Measurements from ENCODE around the gene MICU1. TPM values are rescaled to one million over a fixed set of nuclear protein-coding genes. Genes with fewer than 3 reads are reported as not detected.

The MICU1 gene
- total RNA-seq, 1 experiment from 2014 or later: 70.5 TPM

DNA sequence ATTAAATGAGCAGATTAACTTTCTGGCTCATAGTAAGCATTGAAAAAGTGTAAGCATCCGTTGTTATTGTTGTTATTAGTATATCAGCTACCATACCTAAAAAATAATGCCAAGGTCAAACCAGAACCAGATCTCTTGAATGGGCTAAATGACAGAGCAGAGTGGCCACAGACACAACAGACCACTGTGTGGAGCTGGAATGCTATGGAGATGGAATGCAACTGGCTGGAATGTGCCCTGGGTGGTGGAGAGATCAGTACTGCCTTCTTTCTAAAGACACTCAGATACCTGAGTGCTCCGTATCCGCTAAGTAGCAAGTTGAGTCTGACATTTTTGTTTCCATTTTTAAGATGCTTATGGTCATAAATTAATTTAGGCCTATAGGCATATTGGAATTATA is 250.7 kb downstream of the MICU1 start:
- H4K20me1 ChIP-seq (ENCODE audit: insufficient read depth): no peaks in the 10 kb centered on the region
- no peaks in the 10 kb centered on the region; the same call in 1 of the 2 replicates for H3F3A ChIP-seq (ENCODE audit: insufficient read depth, low read depth)
- H3K9me2 ChIP-seq (ENCODE audit: insufficient read depth): no peaks in the 10 kb centered on the region
- CTCF ChIA-PET: interaction anchor here (1.6 kb wide), 1 partner anchor 459 kb away, joined by 4 read pairs; no protein-coding TSS in a partner anchor
- H3K4me3 ChIP-seq: no peak overlapping the region
- TF ChIP-seq, protein P1, sequence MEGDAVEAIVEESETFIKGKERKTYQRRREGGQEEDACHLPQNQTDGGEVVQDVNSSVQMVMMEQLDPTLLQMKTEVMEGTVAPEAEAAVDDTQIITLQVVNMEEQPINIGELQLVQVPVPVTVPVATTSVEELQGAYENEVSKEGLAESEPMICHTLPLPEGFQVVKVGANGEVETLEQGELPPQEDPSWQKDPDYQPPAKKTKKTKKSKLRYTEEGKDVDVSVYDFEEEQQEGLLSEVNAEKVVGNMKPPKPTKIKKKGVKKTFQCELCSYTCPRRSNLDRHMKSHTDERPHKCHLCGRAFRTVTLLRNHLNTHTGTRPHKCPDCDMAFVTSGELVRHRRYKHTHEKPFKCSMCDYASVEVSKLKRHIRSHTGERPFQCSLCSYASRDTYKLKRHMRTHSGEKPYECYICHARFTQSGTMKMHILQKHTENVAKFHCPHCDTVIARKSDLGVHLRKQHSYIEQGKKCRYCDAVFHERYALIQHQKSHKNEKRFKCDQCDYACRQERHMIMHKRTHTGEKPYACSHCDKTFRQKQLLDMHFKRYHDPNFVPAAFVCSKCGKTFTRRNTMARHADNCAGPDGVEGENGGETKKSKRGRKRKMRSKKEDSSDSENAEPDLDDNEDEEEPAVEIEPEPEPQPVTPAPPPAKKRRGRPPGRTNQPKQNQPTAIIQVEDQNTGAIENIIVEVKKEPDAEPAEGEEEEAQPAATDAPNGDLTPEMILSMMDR (conservative IDR thresholded peaks at IDR 0.05): no peak
- no peak for TF ChIP-seq EZH2 (IDR thresholded peaks at IDR 0.05; ENCODE audit: low read depth)
- H2AFZ ChIP-seq: no peak overlapping the region
- intact Hi-C loops (cut with micrococcal nuclease; ENCODE audit: unreplicated experiment): loop anchor here (5.0 kb wide), 1 partner anchor 457 kb away; no protein-coding TSS in a partner anchor
- H3K79me2 ChIP-seq (ENCODE audit: low read depth): no peaks in the 10 kb centered on the region
- no peaks in the 10 kb centered on the region for H3K27me3 ChIP-seq (ENCODE audit: insufficient read depth, low read depth)
- H3K4me1 ChIP-seq (replicated peaks; ENCODE audit: insufficient read depth): no peaks in the 10 kb centered on the region
- H3K27ac ChIP-seq: no peak overlapping the region
- 0 out of 2 replicates have a peak, but pooled peaks cover 4% of the 10 kb centered on the region for H3K36me3 ChIP-seq (ENCODE audit: low read depth)
- no peak overlapping the region for H3K4me2 ChIP-seq
- no TSS peak for BruUV-seq (replicated peaks)
- H3K9me3 ChIP-seq (ENCODE audit: insufficient read depth, low read depth): no peaks in the 10 kb centered on the region
- DNase-seq: no peak
- POLR2A ChIA-PET (ENCODE audit: unreplicated experiment): interaction anchor here (0.5 kb wide), 1 partner anchor 736 kb away, joined by 5 read pairs; no protein-coding TSS in a partner anchor

DNA sequence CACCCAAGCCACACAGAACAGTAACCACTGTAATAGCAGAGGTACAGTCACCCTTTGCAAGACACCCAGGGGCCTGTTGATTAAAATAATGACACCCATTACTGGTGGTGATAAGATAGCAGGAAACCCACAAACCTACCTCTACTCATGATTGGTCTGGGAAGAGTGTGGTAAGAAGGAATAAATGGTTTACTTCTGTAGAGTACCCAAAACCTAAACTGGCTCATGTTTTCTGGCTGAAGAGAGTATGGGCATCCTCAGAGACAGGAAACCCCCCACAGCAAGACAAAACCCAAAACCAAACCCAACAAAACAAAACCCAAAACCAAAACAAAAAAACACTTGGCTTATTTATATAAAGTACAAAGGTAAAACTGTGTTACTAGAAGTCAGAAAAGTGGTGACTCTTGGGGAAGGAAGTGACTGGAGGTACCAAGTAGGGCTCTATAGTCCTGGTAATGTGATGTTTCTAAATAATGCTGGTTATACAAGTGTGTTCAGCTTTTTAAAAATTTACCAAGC is 255.6 kb downstream of the MICU1 start:
- no peaks in the 10 kb centered on the region for H3K4me1 ChIP-seq (replicated peaks; ENCODE audit: insufficient read depth)

DNA sequence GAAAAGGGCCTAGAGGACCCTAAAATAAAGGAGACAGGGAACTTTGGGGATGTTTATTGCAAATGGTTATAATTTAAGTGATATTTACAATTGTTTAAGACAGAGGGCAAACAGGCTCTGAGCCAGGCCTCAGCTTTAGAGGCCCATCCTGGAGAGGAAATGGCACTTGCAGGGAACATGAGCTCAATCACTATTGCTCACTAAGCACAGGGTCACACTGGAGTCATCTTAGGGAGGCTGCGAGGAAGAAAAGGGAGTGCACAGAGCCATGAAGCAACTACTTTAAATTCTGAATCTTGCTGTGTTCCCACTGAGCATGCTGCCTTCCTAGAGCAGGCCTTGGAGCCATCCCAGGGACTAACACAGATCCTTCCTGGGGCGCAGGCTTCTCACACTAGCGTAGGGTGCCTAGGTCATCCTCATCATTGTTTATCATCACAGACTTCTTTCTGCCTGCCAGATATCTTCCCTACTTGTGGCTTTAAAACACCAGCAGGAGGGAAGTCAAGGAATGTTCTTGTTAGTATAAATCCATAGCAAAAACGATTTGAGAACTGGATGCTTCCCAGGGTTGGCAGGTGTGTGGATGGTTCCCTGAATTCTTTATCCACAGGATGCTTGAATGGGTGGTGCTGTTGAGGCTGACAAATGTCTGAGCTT is 258.4 kb downstream of the MICU1 start:
- Histone ChIP-seq H3K27ac (no peak overlapping the region), H3F3A (ENCODE audit: insufficient read depth, low read depth) (peaks cover 7% of the 10 kb centered on the region; the same call in 1 of the 2 replicates), H3K4me2 (no peak overlapping the region), H3K27me3 (ENCODE audit: insufficient read depth, low read depth) (no peaks in the 10 kb centered on the region), H4K20me1 (ENCODE audit: insufficient read depth) (no peaks in the 10 kb centered on the region), H2AFZ (no peak overlapping the region), H3K36me3 (ENCODE audit: low read depth) (no peaks in the 10 kb centered on the region), H3K9me3 (ENCODE audit: insufficient read depth, low read depth) (no peaks in the 10 kb centered on the region), H3K9me2 (ENCODE audit: insufficient read depth) (no peaks in the 10 kb centered on the region), H3K79me2 (ENCODE audit: low read depth) (no peaks in the 10 kb centered on the region), H3K4me1 (replicated peaks; ENCODE audit: insufficient read depth) (peaks cover 15% of the 10 kb centered on the region), H3K4me3 (no peak overlapping the region)
- DNase-seq: no peak
- intact Hi-C loops (cut with micrococcal nuclease; ENCODE audit: unreplicated experiment): no loop called here
- no peak for TF ChIP-seq EZH2 (IDR thresholded peaks at IDR 0.05; ENCODE audit: low read depth)
- TF ChIP-seq, protein P1 (conservative IDR thresholded peaks at IDR 0.05): no peak
- ChIA-PET CTCF (no interaction called here), POLR2A (ENCODE audit: unreplicated experiment) (no interaction called here)
- no TSS peak for BruUV-seq (replicated peaks)

More for the DNA sequence above, 255.6 kb downstream of the MICU1 start:
- TF ChIP-seq, protein P1 (conservative IDR thresholded peaks at IDR 0.05): no peak
- Histone ChIP-seq H3K9me2 (ENCODE audit: insufficient read depth) (no peaks in the 10 kb centered on the region), H3K36me3 (ENCODE audit: low read depth) (0 out of 2 replicates have a peak, but pooled peaks cover 4% of the 10 kb centered on the region), H4K20me1 (ENCODE audit: insufficient read depth) (no peaks in the 10 kb centered on the region), H3K27ac (no peak overlapping the region), H3K9me3 (ENCODE audit: insufficient read depth, low read depth) (no peaks in the 10 kb centered on the region), H2AFZ (no peak overlapping the region), H3K79me2 (ENCODE audit: low read depth) (no peaks in the 10 kb centered on the region), H3K4me2 (no peak overlapping the region), H3F3A (ENCODE audit: insufficient read depth, low read depth) (no peaks in the 10 kb centered on the region), H3K27me3 (ENCODE audit: insufficient read depth, low read depth) (no peaks in the 10 kb centered on the region), H3K4me3 (no peak overlapping the region)
- no peak for DNase-seq
- POLR2A ChIA-PET (ENCODE audit: unreplicated experiment): interaction anchor here (0.5 kb wide), 1 partner anchor 65 kb away, joined by 25 read pairs; no protein-coding TSS in a partner anchor
- BruUV-seq (replicated peaks): no TSS peak
- intact Hi-C loops (cut with micrococcal nuclease; ENCODE audit: unreplicated experiment): no loop called here
- CTCF ChIA-PET: no interaction called here

Data from PC-9 (cell line).